Progenitor cell of endocrine pancreas (in vitro differentiated cells): ENCODE results near the gene ARMC3. TPM values are rescaled to one million over a fixed set of nuclear protein-coding genes. Genes with fewer than 3 reads are reported as not detected.

Source experiments
- DNase-seq: peaks from one replicate; pipeline ENCODE4 v3.0.0; 2021; ENCODE audit warnings: low spot score; ENCODE audit not compliant: unreplicated experiment
- H3K27ac Mint-ChIP-seq: 2 replicates; pipeline ENCODE4 v1.8.0; 2021; ENCODE audit warnings: mild to moderate bottlenecking, moderate library complexity, mixed read lengths
- H3K27me3 Mint-ChIP-seq: 2 replicates; pipeline ENCODE4 v1.8.0; 2021; ENCODE audit warnings: mixed read lengths
- H3K36me3 Mint-ChIP-seq: 2 replicates; pipeline ENCODE4 v1.8.0; 2022; ENCODE audit warnings: mixed read lengths; ENCODE audit not compliant: insufficient read depth
- H3K4me1 Mint-ChIP-seq: 2 replicates; pipeline ENCODE4 v1.8.0; 2021; ENCODE audit warnings: low read depth, mixed read lengths
- H3K4me3 Mint-ChIP-seq: 2 replicates; pipeline ENCODE4 v1.8.0; 2021; ENCODE audit warnings: low read depth, mild to moderate bottlenecking, moderate library complexity, mixed read lengths
- H3K9me3 Mint-ChIP-seq: 2 replicates; pipeline ENCODE4 v1.8.0; 2021; ENCODE audit warnings: low read depth, mixed read lengths
- CTCF ChIP-seq: fragments of 200-600 bp; sonication (generic); IDR thresholded peaks from one replicate; pipeline ENCODE4 v1.5.0; 2021; ENCODE audit warnings: antibody characterized with exemption, mild to moderate bottlenecking; ENCODE audit not compliant: unreplicated experiment
- long read RNA-seq: library from polyadenylated mRNA; unstranded; transcript quantifications from one replicate; pipeline ENCODE4 v2.0.0, GENCODE V29; 2020
- total RNA-seq: library from RNA; stranded (reverse); gene quantifications from 2 replicates; pipeline ENCODE4 v1.2.1, GENCODE V29; 2021

Gene ARMC3
- 4.8 and 7.9 TPM in 2 replicates for total RNA-seq
- long read RNA-seq, partial matches to known transcripts = 4 of 28 reads
- long read RNA-seq, other reads (novel, unspliced or antisense) = 24 of 28 reads

GRCh38 chr10:22927661-22928403, at the start of gene ARMC3:
TSS of gene ARMC3 (plus strand) at chr10:22928053. CDS start at chr10:22931997, 3,944 bp downstream.
- Mint-ChIP-seq H3K4me1 (no peaks in the 10 kb centered on the region), H3K27me3 (no peaks in the 10 kb centered on the region), H3K9me3 (no peaks in the 10 kb centered on the region), H3K27ac (no peak within 1 kb of the TSS), H3K36me3 (no peaks in the 10 kb centered on the region), H3K4me3 (no peak within 1 kb of the TSS)
- peak; percentile 87 for DNase-seq
- TF ChIP-seq CTCF = no peak

- Mint-ChIP-seq H3K9me3 (peaks cover 37% of the 10 kb centered on the region), H3K27me3 (no peaks in the 10 kb centered on the region), H3K36me3 (no peaks in the 10 kb centered on the region), H3K27ac (no peak overlapping the region), H3K4me1 (peaks cover 2% of the 10 kb centered on the region), H3K4me3 (no peak overlapping the region)
- no peak for DNase-seq
- no peak for TF ChIP-seq CTCF
Measured at GRCh38 chr10:22891797-22892196, 36.1 kb upstream of the ARMC3 start.

- Mint-ChIP-seq H3K4me1 (peaks cover 4% of the 10 kb centered on the region), H3K4me3 (no peak overlapping the region), H3K36me3 (no peaks in the 10 kb centered on the region), H3K27ac (no peak overlapping the region), H3K9me3 (peaks cover 20% of the 10 kb centered on the region), H3K27me3 (no peaks in the 10 kb centered on the region)
- TF ChIP-seq CTCF = no peak
- no peak for DNase-seq
Measured at GRCh38 chr10:22893781-22894180, 34.1 kb upstream of the ARMC3 start.

GRCh38 chr10:22894714-22895113, 33.1 kb upstream of the ARMC3 start:
- no peak for TF ChIP-seq CTCF
- Mint-ChIP-seq H3K27ac (no peak overlapping the region), H3K27me3 (no peaks in the 10 kb centered on the region), H3K4me3 (no peak overlapping the region), H3K4me1 (peaks cover 4% of the 10 kb centered on the region), H3K36me3 (no peaks in the 10 kb centered on the region), H3K9me3 (peaks cover 20% of the 10 kb centered on the region)
- DNase-seq = no peak

GRCh38 chr10:22895252-22895651, 32.6 kb upstream of the ARMC3 start:
- Mint-ChIP-seq H3K27ac (no peak overlapping the region), H3K4me3 (no peak overlapping the region), H3K36me3 (no peaks in the 10 kb centered on the region), H3K9me3 (peaks cover 20% of the 10 kb centered on the region), H3K4me1 (peaks cover 4% of the 10 kb centered on the region), H3K27me3 (no peaks in the 10 kb centered on the region)
- TF ChIP-seq CTCF = no peak
- DNase-seq = no peak
